ENCODE data around the gene CDK5R1.

The CDK5R1 gene

GRCh38 chr17:32471652-32472051, 15.1 kb upstream of the CDK5R1 start:
- no peak for DNase-seq (ENCODE audit: low read depth)

- no peak for DNase-seq (ENCODE audit: low read depth)
Measured at GRCh38 chr17:32475258-32475657, 11.5 kb upstream of the CDK5R1 start.

- no peak for DNase-seq (ENCODE audit: low read depth)
Measured at GRCh38 chr17:32477220-32477619, 9.6 kb upstream of the CDK5R1 start.

- no peak for DNase-seq (ENCODE audit: low read depth)
Measured at GRCh38 chr17:32479074-32479617, 7.6 kb upstream of the CDK5R1 start.

- DNase-seq (ENCODE audit: low read depth): no peak
Measured at GRCh38 chr17:32481193-32481592, 5.6 kb upstream of the CDK5R1 start.

- no peak for DNase-seq (ENCODE audit: low read depth)
Measured at GRCh38 chr17:32482568-32483320, 4.0 kb upstream of the CDK5R1 start.

- peak; percentile 69 for DNase-seq (ENCODE audit: low read depth)
Measured at GRCh38 chr17:32483451-32484019, 3.3 kb upstream of the CDK5R1 start.

- no peak for DNase-seq (ENCODE audit: low read depth)
Measured at GRCh38 chr17:32484041-32484461, 2.7 kb upstream of the CDK5R1 start.

GRCh38 chr17:32484628-32485027, 2.2 kb upstream of the CDK5R1 start:
- no peak for DNase-seq (ENCODE audit: low read depth)

- no peak for DNase-seq (ENCODE audit: low read depth)
Measured at GRCh38 chr17:32485261-32486110, 1.3 kb upstream of the CDK5R1 start.

GRCh38 chr17:32486111-32486700, 587 bp upstream of the CDK5R1 start:
- DNase-seq (ENCODE audit: low read depth): peak; percentile 74

GRCh38 chr17:32487473-32488176, 832 bp downstream of the CDK5R1 start:
- DNase-seq (ENCODE audit: low read depth): no peak

- DNase-seq (ENCODE audit: low read depth): no peak
Measured at GRCh38 chr17:32488177-32488542, 1.4 kb downstream of the CDK5R1 start.

GRCh38 chr17:32488604-32489180, 1.9 kb downstream of the CDK5R1 start:
- DNase-seq (ENCODE audit: low read depth): no peak

GRCh38 chr17:32489320-32490100, 2.7 kb downstream of the CDK5R1 start:
- DNase-seq (ENCODE audit: low read depth): no peak

- no peak for DNase-seq (ENCODE audit: low read depth)
Measured at GRCh38 chr17:32490101-32490482, 3.3 kb downstream of the CDK5R1 start.

GRCh38 chr17:32491371-32492263, 4.8 kb downstream of the CDK5R1 start:
- DNase-seq (ENCODE audit: low read depth): peak; percentile 17

- no peak for DNase-seq (ENCODE audit: low read depth)
Measured at GRCh38 chr17:32492264-32492589, 5.4 kb downstream of the CDK5R1 start.

GRCh38 chr17:32492648-32493289, 6.0 kb downstream of the CDK5R1 start:
- no peak for DNase-seq (ENCODE audit: low read depth)

Measured in iris pigment epithelial cell (primary cell).